ENCODE data around the gene AQP12B. TPM values are rescaled to one million over a fixed set of nuclear protein-coding genes. Genes with fewer than 3 reads are reported as not detected.
A peak's percentile ranks its signal among the peaks of the same experiment; 100 is the strongest.
"Not testable (repeated sequence)": the region's sequence is repeated elsewhere in the genome, so short reads cannot be mapped to it uniquely, and the experiment has no call there.

Gene AQP12B
- total RNA-seq, 8 experiments from 2014 or later: 0.05 to 0.52 (median 0.21) TPM; not detected in 1

DNA sequence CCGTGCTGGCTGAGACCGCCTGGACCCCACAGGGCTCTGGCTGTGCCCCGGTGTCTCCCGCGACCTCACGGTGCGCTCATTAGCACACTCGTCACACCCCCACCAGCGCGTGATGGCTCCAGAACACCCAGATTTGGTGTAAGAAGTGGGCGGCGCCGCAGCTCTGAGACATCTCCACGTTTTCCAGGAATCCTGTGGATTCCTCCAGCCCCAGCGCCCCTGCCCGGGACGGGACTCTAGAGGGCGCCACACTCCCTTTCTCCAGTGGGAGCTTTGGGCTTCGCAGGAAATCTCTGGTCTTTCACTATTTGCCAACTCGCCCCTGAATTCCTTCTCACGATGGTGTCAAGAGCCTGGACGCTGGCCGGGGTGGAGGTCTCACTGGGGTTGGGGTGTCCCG lies 7.3 kb downstream of the AQP12B start:
- H3K4me3 ChIP-seq; H3K4me1 ChIP-seq (replicated peaks in 1 of 2); H3K27ac ChIP-seq; in situ Hi-C loops (cut with MboI; ENCODE audit: low pct_unique_long_range_greater_than_20kb in 2 of 9, low sequenced_read_pairs in 9 of 9, unreplicated experiment in 9 of 9): not testable (repeated sequence)
- no CpG with 5 or more reads among the region's 24 CpGs for WGBS, 10 experiments
- ATAC-seq (replicated peaks in 6 of 8): peak; percentile 52 to 88 (median 73)

DNA sequence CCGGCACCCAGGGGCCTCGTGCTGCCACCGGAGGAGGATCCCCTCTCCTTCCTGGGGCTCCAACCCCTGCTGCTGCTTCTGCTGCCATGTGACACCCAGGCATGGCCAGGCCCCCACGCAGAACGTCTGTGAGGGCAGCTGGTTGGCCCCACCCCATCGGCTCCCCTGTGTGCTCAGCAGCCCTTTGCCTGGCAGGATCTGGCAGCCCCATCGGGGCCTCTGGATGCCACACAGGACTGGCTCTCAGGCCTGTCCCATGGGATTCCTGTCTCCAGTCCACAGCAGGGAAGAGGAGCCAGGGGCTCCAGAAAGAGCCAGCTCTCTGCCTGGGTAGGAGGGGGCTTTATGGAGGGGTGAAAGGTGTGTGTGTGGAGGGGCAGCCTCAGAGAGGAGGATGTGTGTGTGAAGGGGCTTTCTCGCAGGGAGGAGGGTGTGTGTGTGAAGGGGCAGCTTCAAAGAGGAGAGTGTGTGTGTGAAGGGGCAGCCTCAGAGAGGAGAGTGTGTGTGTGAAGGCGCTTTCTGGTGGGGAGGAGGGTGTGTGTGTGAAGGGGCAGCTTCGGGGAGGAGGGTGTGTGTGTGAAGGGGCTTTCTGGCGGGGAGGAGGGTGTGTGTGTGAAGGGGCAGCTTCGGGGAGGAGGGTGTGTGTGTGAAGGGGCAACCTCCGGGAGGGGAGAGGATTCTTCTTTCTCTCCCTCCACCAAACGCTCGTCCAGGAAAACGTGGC lies 8.1 kb downstream of the AQP12B start:
- WGBS, 10 experiments: 100% methylated on average over 1 of the region's 16 CpGs; no CpG with 5 or more reads in 9 of the 10 experiments
- H3K27ac ChIP-seq; H3K4me1 ChIP-seq (replicated peaks in 1 of 2); H3K4me3 ChIP-seq; in situ Hi-C loops (cut with MboI; ENCODE audit: low pct_unique_long_range_greater_than_20kb in 2 of 9, low sequenced_read_pairs in 9 of 9, unreplicated experiment in 9 of 9): not testable (repeated sequence)
- ATAC-seq (replicated peaks in 6 of 8): peak in 7 of 8 experiments; percentile 7 to 78 (median 69)

- Histone ChIP-seq H3K27ac (no peak overlapping the region), H3K4me3 (no peak overlapping the region), H3K4me1 (replicated peaks in 1 of 2) (no peaks in the 10 kb centered on the region)
- WGBS, 10 experiments: 15 to 51% methylated on average over 4 to 11 of the region's 55 CpGs; no CpG with 5 or more reads in 8 of the 10 experiments
- ATAC-seq (replicated peaks in 6 of 8): no peak
- in situ Hi-C loops (cut with MboI; ENCODE audit: low pct_unique_long_range_greater_than_20kb in 2 of 9, low sequenced_read_pairs in 9 of 9, unreplicated experiment in 9 of 9): no loop called here
Measured at GRCh38 chr2:240672701-240673190, 9.9 kb downstream of the AQP12B start.

DNA sequence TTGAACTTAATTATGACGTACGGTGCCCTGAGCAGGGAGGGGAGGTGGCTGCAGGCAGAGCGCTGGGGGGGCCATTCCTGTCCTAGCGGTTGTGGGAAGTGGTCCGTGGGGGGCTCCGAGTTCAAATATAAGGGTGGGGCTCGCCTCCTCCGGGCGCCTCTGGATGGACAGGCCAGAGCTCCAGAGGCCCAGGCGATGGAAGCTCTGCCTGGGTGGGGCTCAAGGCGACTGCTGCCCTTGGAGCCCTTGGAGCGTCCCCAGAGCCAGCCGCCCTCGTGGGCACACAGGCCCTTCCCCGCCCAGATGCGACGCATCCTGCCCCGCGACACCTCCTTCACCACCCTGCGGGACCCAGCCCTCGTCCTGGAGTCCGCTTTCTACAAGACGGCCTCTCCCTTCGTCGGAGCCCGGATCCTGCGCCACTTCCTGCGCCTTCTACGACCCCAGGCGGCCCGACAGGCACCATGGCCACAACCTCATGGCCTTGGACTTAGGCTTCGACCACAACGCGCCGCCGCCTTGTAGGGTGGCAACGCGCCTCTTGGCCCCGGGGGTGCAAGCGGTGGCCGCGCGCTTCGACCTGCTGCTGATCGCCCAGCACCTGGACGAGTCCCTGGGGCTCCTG lies 10.5 kb downstream of the AQP12B start:
- in situ Hi-C loops (cut with MboI; ENCODE audit: low pct_unique_long_range_greater_than_20kb in 2 of 9, low sequenced_read_pairs in 9 of 9, unreplicated experiment in 9 of 9): no loop called here
- H3K4me3 ChIP-seq: no peak overlapping the region
- 38 to 94% (median 63%) methylated on average over 2 to 9 of the region's 46 CpGs; no CpG with 5 or more reads in 6 of the 10 experiments for WGBS, 10 experiments
- H3K4me1 ChIP-seq (replicated peaks in 1 of 2): no peaks in the 10 kb centered on the region
- no peak for ATAC-seq (replicated peaks in 6 of 8)
- H3K27ac ChIP-seq: no peak overlapping the region

DNA sequence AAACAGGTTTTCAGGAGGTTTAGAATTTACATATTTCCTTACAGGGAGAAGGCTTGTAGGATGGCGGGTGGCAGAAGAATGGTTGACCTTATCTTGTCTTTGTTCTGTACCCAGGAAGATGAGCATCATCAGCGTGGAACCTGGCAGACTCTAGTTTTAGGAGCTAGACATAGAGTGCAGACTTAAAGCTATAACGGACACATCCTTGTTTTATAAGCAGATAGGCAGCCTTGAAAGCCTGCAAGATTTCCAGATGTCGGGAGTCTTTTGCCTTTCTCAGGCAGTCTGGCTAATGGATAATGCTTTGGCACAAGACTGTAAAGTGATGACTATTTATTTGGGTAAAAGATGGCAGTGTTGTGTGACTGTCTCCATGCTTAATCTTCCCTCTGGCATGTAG lies 11.7 kb downstream of the AQP12B start:
- 38 to 89% (median 64%) methylated on average over 1 to 4 of the region's 4 CpGs; no CpG with 5 or more reads in 2 of the 10 experiments for WGBS, 10 experiments
- Histone ChIP-seq H3K4me1 (replicated peaks in 1 of 2) (no peaks in the 10 kb centered on the region), H3K27ac (no peak overlapping the region), H3K4me3 (no peak overlapping the region)
- ATAC-seq (replicated peaks in 6 of 8): no peak
- in situ Hi-C loops (cut with MboI; ENCODE audit: low pct_unique_long_range_greater_than_20kb in 2 of 9, low sequenced_read_pairs in 9 of 9, unreplicated experiment in 9 of 9): no loop called here

DNA sequence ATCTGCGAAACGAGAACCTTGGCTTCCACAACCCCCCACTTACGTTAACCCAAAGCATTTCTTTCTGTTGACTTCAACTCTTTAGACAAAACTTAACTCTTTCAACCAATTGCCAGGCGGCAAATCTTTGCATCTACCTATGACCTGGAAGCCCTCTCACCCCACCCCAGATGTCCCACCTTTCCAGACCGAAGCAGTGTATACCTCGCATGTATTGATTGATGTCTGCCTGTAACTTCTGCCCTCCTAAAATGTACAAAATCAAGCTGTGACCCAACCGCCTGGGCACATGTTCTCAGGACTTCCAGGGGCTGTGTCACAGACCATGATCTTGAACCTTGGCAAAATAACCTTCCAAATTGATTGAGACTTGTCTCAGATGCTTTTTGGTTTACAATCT lies 12.3 kb downstream of the AQP12B start:
- in situ Hi-C loops (cut with MboI; ENCODE audit: low pct_unique_long_range_greater_than_20kb in 2 of 9, low sequenced_read_pairs in 9 of 9, unreplicated experiment in 9 of 9): no loop called here
- ATAC-seq (replicated peaks in 6 of 8): no peak
- no peak overlapping the region for H3K4me3 ChIP-seq
- no peaks in the 10 kb centered on the region for H3K4me1 ChIP-seq (replicated peaks in 1 of 2)
- H3K27ac ChIP-seq: no peak overlapping the region
- 0 to 67% (median 47%) methylated on average over 2 to 6 of the region's 7 CpGs; no CpG with 5 or more reads in 3 of the 10 experiments for WGBS, 10 experiments

GRCh38 chr2:240664622-240665021 lies 18.1 kb downstream of the AQP12B start:
- H3K4me1 ChIP-seq (replicated peaks in 1 of 2): no peaks in the 10 kb centered on the region
- in situ Hi-C loops (cut with MboI; ENCODE audit: low pct_unique_long_range_greater_than_20kb in 2 of 9, low sequenced_read_pairs in 9 of 9, unreplicated experiment in 9 of 9): no loop called here
- H3K4me3 ChIP-seq: no peak overlapping the region
- WGBS, 10 experiments: 0 to 75% (median 56%) methylated on average over 1 of the region's 1 CpG; no CpG with 5 or more reads in 5 of the 10 experiments
- no peak overlapping the region for H3K27ac ChIP-seq
- ATAC-seq (replicated peaks in 6 of 8): no peak

- Histone ChIP-seq H3K4me1 (replicated peaks in 1 of 2) (no peaks in the 10 kb centered on the region), H3K4me3 (no peak overlapping the region), H3K27ac (no peak overlapping the region)
- no peak for ATAC-seq (replicated peaks in 6 of 8)
- WGBS, 10 experiments: 6 to 65% (median 45%) methylated on average over 2 to 6 of the region's 6 CpGs; no CpG with 5 or more reads in 1 of the 10 experiments
- in situ Hi-C loops (cut with MboI; ENCODE audit: low pct_unique_long_range_greater_than_20kb in 2 of 9, low sequenced_read_pairs in 9 of 9, unreplicated experiment in 9 of 9): no loop called here
Measured at GRCh38 chr2:240663546-240664190, 19.0 kb downstream of the AQP12B start.

GRCh38 chr2:240662681-240663080 lies 20.0 kb downstream of the AQP12B start:
- no peak overlapping the region for H3K27ac ChIP-seq
- WGBS, 10 experiments: 44 to 60% (median 50%) methylated on average over 1 of the region's 3 CpGs; no CpG with 5 or more reads in 7 of the 10 experiments
- in situ Hi-C loops (cut with MboI; ENCODE audit: low pct_unique_long_range_greater_than_20kb in 2 of 9, low sequenced_read_pairs in 9 of 9, unreplicated experiment in 9 of 9): no loop called here
- ATAC-seq (replicated peaks in 6 of 8): no peak
- no peaks in the 10 kb centered on the region for H3K4me1 ChIP-seq (replicated peaks in 1 of 2)
- H3K4me3 ChIP-seq: no peak overlapping the region

DNA sequence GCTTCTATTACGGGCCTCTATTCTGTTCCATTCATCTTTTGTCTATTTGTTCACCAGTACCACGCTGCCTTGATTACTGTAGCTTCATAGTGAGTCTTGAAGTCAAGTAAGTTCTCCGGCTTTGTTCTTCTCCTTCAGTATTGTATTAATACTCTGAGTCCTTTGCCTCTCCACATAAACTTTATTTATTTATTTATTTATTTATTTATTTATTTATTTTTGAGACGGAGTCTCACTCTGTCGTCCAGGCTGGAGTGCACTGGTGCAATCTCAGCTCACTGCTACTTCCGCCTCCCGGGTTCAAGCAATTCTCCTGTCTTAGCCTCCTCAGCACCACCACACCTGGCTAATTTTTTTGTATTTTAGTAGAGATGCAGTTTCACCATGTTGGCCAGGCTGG lies 22.8 kb downstream of the AQP12B start:
- in situ Hi-C loops (cut with MboI; ENCODE audit: low pct_unique_long_range_greater_than_20kb in 2 of 9, low sequenced_read_pairs in 9 of 9, unreplicated experiment in 9 of 9); H3K4me3 ChIP-seq; H3K27ac ChIP-seq; ATAC-seq (replicated peaks in 6 of 8); H3K4me1 ChIP-seq (replicated peaks in 1 of 2): not testable (repeated sequence)
- WGBS, 10 experiments: 43 to 97% (median 76%) methylated on average over 2 to 7 of the region's 7 CpGs

DNA sequence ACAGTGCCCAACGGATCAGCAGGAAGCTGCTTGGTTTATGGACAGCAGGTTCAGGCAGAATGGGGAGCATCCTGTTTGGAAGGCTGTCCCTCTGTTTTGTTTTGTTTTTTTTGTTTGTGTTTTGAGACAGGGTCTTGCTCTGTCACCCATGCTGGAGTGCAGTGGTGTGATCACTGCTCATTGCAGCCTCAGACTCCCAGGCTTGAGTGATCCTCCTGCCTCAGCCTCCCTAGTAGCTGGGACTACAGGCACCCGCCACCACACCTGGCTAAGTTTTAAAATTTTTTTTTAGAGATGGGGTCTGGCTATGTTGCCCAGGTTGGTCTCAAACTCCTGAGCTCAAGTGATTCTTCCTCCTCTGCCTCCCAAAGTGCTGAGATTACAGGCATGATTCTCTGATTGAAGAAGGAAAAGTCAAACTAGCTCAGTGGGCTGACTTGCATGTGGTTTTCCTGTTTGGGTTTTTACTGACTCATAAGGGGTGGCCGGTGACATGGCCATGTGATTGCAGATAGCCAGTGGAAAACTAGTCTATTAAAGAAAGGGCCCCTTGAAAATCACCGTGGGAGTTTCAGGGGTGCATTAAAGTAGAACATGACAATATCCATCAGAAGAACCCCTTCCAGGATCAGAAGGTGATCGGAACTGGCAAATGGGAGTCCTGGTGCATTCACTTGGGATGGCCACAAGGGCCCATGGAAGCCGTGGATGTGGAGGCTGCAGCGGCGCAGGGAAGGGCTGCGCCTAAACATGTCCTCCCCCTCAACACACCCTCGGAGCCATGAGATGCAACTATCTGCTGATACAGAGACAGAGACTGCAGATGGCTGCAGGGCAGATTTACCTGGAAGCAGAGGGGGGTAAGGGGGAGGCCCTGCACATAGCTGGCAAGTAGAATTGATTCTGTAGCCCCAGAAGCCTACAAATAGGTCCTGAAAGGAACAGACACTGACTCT lies 26.5 kb downstream of the AQP12B start:
- no peak overlapping the region for H3K4me3 ChIP-seq
- in situ Hi-C loops (cut with MboI; ENCODE audit: low pct_unique_long_range_greater_than_20kb in 2 of 9, low sequenced_read_pairs in 9 of 9, unreplicated experiment in 9 of 9): no loop called here
- no peak for ATAC-seq (replicated peaks in 6 of 8)
- H3K27ac ChIP-seq: no peak overlapping the region
- no peaks in the 10 kb centered on the region for H3K4me1 ChIP-seq (replicated peaks in 1 of 2)
- WGBS, 10 experiments: 64 to 100% (median 79%) methylated on average over 2 to 5 of the region's 10 CpGs; no CpG with 5 or more reads in 2 of the 10 experiments

DNA sequence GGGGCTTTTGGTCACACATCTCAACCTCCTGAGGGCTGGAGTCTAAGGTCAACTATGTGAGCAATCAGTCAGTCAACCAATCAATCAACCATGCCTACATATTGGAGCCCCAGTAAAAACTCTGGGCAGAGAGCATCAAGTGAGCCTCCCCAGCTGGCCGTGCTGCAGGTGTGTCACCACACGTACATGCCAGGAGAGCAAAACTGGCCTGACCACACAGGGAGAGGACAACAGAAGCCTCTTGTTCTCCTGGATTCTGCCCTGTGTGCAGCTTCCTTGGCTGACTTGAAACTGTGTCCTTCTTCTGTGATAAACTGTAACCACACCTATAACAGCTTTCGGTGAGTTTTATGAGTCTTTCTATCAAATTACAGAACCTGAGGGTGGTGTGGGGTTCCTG lies 31.5 kb downstream of the AQP12B start:
- WGBS, 10 experiments: 25 to 90% (median 80%) methylated on average over 1 to 3 of the region's 3 CpGs; no CpG with 5 or more reads in 5 of the 10 experiments
- Histone ChIP-seq H3K4me1 (replicated peaks in 1 of 2) (no peaks in the 10 kb centered on the region), H3K27ac (no peak overlapping the region), H3K4me3 (no peak overlapping the region)
- in situ Hi-C loops (cut with MboI; ENCODE audit: low pct_unique_long_range_greater_than_20kb in 2 of 9, low sequenced_read_pairs in 9 of 9, unreplicated experiment in 9 of 9): no loop called here
- ATAC-seq (replicated peaks in 6 of 8): no peak

Measured in motor neuron (in vitro differentiated cells).